HG03460 (cell line): ENCODE data around the gene INTS15.

ENCODE experiments used
- ATAC-seq: cut with Tn5 transposase; IDR thresholded peaks from one replicate; pipeline ENCODE4 v1.9.1; 2021; ENCODE audit not compliant: unreplicated experiment

INTS15 gene

GRCh38 chr7:6589829-6590644 is at the start of gene INTS15:
Gene INTS15, plus strand, starts transcription at chr7:6590021. Its CDS starts 263 bp downstream, at chr7:6590284.
- ATAC-seq, result peak; percentile 88

- ATAC-seq, result no peak
These were observed 47.5 kb upstream of the INTS15 start for GRCh38 chr7:6542368-6542767.

GRCh38 chr7:6545398-6546126 is 44.3 kb upstream of the INTS15 start:
- no peak for ATAC-seq

- ATAC-seq, result no peak
These were observed 43.1 kb upstream of the INTS15 start for GRCh38 chr7:6546498-6547251.

GRCh38 chr7:6547400-6547799 is 42.4 kb upstream of the INTS15 start:
- ATAC-seq, result no peak

GRCh38 chr7:6551016-6551511 is 38.8 kb upstream of the INTS15 start, which contains the start of gene GRID2IP:
Gene GRID2IP, minus strand, starts transcription at chr7:6551461. Its CDS starts 25 bp downstream, at chr7:6551436.
- ATAC-seq, result no peak

- no peak for ATAC-seq
These were observed 36.3 kb upstream of the INTS15 start for GRCh38 chr7:6553448-6554044.

- no peak for ATAC-seq
These were observed 35.0 kb upstream of the INTS15 start for GRCh38 chr7:6554848-6555247.

- no peak for ATAC-seq
These were observed 33.6 kb upstream of the INTS15 start for GRCh38 chr7:6556196-6556595.

GRCh38 chr7:6558837-6559236 is 31.0 kb upstream of the INTS15 start:
- ATAC-seq, result no peak

GRCh38 chr7:6559896-6560295 is 29.9 kb upstream of the INTS15 start:
- no peak for ATAC-seq

GRCh38 chr7:6562106-6562505 is 27.7 kb upstream of the INTS15 start:
- ATAC-seq, result no peak

- ATAC-seq, result no peak
These were observed 25.7 kb upstream of the INTS15 start for GRCh38 chr7:6563936-6564770.

GRCh38 chr7:6565655-6566054 is 24.2 kb upstream of the INTS15 start:
- ATAC-seq, result no peak

- no peak for ATAC-seq
These were observed 21.9 kb upstream of the INTS15 start for GRCh38 chr7:6567886-6568285.

- ATAC-seq, result no peak
These were observed 18.6 kb upstream of the INTS15 start for GRCh38 chr7:6571160-6571779.

GRCh38 chr7:6575281-6576023 is 14.4 kb upstream of the INTS15 start:
- ATAC-seq, result no peak

- no peak for ATAC-seq
These were observed 13.6 kb upstream of the INTS15 start for GRCh38 chr7:6576024-6576866.
